H1 (cell line): ENCODE results near the gene ENPP6. TPM values are rescaled to one million over a fixed set of nuclear protein-coding genes. Genes with fewer than 3 reads are reported as not detected.

Source experiments
- CTCF ChIA-PET: fragments of 300-600 bp; sonication (Branson Sonifier 250); formaldehyde crosslinking; loops from one replicate; lab custom pipeline; 2021; ENCODE audit not compliant: partially characterized antibody; lab: Charles Lee
- POLR2A ChIA-PET: fragments of 300-600 bp; sonication (Branson Sonifier 250); formaldehyde crosslinking; loops from one replicate; lab custom pipeline; 2021; ENCODE audit warnings: inconsistent platforms; ENCODE audit not compliant: partially characterized antibody; lab: Charles Lee
- DNase-seq, 2 experiments: peaks; one replicate each; pipeline versions ENCODE4 v3.0.0 to v3.0.0-alpha.2; 2010 to 2022; ENCODE audit warnings: low spot score in 2 of 2, low read depth in 1 of 2, mixed read lengths in 1 of 2
- FAIRE-seq: peaks from 2 replicates; lab custom pipeline; 2011; peaks lifted over from hg19 to GRCh38; lab: Jason Lieb, UNC
- H2AFZ ChIP-seq: 2 replicates; pipeline ENCODE4 v1.8.1; 2012; ENCODE audit warnings: low read length, inconsistent platforms
- H2AK5ac ChIP-seq: 2 replicates; pipeline ENCODE4 v1.6.1; 2013; ENCODE audit warnings: low read depth, low read length
- H2BK120ac ChIP-seq: replicated peaks from 2 replicates; pipeline ENCODE3; 2013; ENCODE audit warnings: low read depth, low read length, inconsistent platforms
- H2BK12ac ChIP-seq: 2 replicates; pipeline ENCODE4 v1.6.1; 2013; ENCODE audit warnings: low read depth, low read length
- H2BK15ac ChIP-seq: 2 replicates; pipeline ENCODE4 v1.6.1; 2013; ENCODE audit warnings: low read length
- H2BK20ac ChIP-seq: 2 replicates; pipeline ENCODE4 v1.6.1; 2013; ENCODE audit warnings: low read length
- H2BK5ac ChIP-seq: 2 replicates; pipeline ENCODE4 v1.6.1; 2013; ENCODE audit warnings: low read depth, low read length
- H3K14ac ChIP-seq: 2 replicates; pipeline ENCODE4 v1.6.1; 2013; ENCODE audit warnings: inconsistent platforms; ENCODE audit not compliant: insufficient read length
- H3K18ac ChIP-seq: 2 replicates; pipeline ENCODE4 v1.6.1; 2013; ENCODE audit warnings: low read length; ENCODE audit errors: extremely low read depth
- H3K23ac ChIP-seq: 2 replicates; pipeline ENCODE4 v1.6.1; 2013; ENCODE audit warnings: inconsistent platforms; ENCODE audit not compliant: insufficient read length
- H3K23me2 ChIP-seq: 2 replicates; pipeline ENCODE4 v1.6.1; 2013; ENCODE audit warnings: low read depth, low read length
- H3K27ac ChIP-seq: 2 replicates; pipeline ENCODE4 v1.6.1; 2011; ENCODE audit warnings: low read depth, low read length, inconsistent platforms
- H3K27me3 ChIP-seq, 4 experiments: replicated peaks in 1 of 4; 1 replicate in 1 of 4; 2 replicates in 3 of 4; pipeline versions ENCODE4 v1.6.1 to v1.8.1; 2011 to 2013; ENCODE audit warnings: low read length in 3 of 4, mild to moderate bottlenecking in 3 of 4, inconsistent platforms in 2 of 4, mixed read lengths in 2 of 4, moderate library complexity in 1 of 4; ENCODE audit not compliant: control insufficient read depth in 3 of 4, insufficient read depth in 3 of 4; ENCODE audit errors: extremely low read depth in 1 of 4
- H3K36me3 ChIP-seq, 4 experiments: 2 replicates each; pipeline versions ENCODE4 v1.6.1 to v1.8.1; 2011 to 2013; ENCODE audit warnings: mild to moderate bottlenecking in 4 of 4, low read length in 3 of 4, moderate library complexity in 2 of 4, control low read depth in 1 of 4, inconsistent platforms in 1 of 4; ENCODE audit not compliant: insufficient read depth in 4 of 4, control insufficient read depth in 2 of 4
- H3K4ac ChIP-seq: replicated peaks from 2 replicates; pipeline ENCODE3; 2013; ENCODE audit warnings: low read length, low read depth, mixed read lengths, inconsistent platforms; ENCODE audit not compliant: insufficient read length
- H3K4me1 ChIP-seq, 4 experiments: replicated peaks in 1 of 4; 1 replicate in 1 of 4; 2 replicates in 3 of 4; pipeline versions ENCODE4 v1.6.1 to v1.8.1; 2011 to 2013; ENCODE audit warnings: low read length in 3 of 4, inconsistent platforms in 2 of 4, mixed read lengths in 1 of 4; ENCODE audit not compliant: insufficient read depth in 4 of 4, control insufficient read depth in 3 of 4
- H3K4me2 ChIP-seq, 2 experiments: 2 replicates each; pipeline versions ENCODE4 v1.6.1 to v1.8.1; 2011 to 2013; ENCODE audit warnings: low read depth in 2 of 2, low read length in 2 of 2, control low read depth in 1 of 2, inconsistent platforms in 1 of 2, mild to moderate bottlenecking in 1 of 2; ENCODE audit not compliant: insufficient read depth in 1 of 2
- H3K4me3 ChIP-seq, 4 experiments: fragments of 200-600, 300-600 bp in 1 of 4; sonication (generic), shearing (Covaris generic), sonication (Bioruptor Twin) in 1 of 4; 2 replicates each; pipeline versions ENCODE4 v1.5.1 to v1.8.1; 2011 to 2016; ENCODE audit warnings: low read length in 4 of 4, low read depth in 3 of 4, control low read depth in 2 of 4, inconsistent platforms in 2 of 4, mild to moderate bottlenecking in 2 of 4, mixed read lengths in 1 of 4, moderate library complexity in 1 of 4; ENCODE audit not compliant: insufficient read depth in 2 of 4; ENCODE audit errors: extremely low read depth in 1 of 4
- H3K56ac ChIP-seq: replicated peaks from 2 replicates; pipeline ENCODE3; 2013; ENCODE audit warnings: low read depth, mild to moderate bottlenecking, mixed read lengths, low read length, inconsistent platforms; ENCODE audit not compliant: insufficient read length
- H3K79me1 ChIP-seq: 2 replicates; pipeline ENCODE4 v1.6.1; 2013; ENCODE audit warnings: low read depth, low read length, control low read depth
- H3K79me2 ChIP-seq, 2 experiments: 2 replicates each; pipeline versions ENCODE4 v1.6.1 to v1.8.1; 2012 to 2013; ENCODE audit warnings: low read length in 2 of 2, mild to moderate bottlenecking in 2 of 2, inconsistent platforms in 1 of 2; ENCODE audit not compliant: insufficient read depth in 2 of 2, control insufficient read depth in 1 of 2
- H3K9ac ChIP-seq, 4 experiments: replicated peaks in 1 of 4; 1 replicate in 1 of 4; 2 replicates in 3 of 4; pipeline versions ENCODE4 v1.6.1 to v1.8.1; 2011 to 2013; ENCODE audit warnings: low read depth in 3 of 4, low read length in 3 of 4, control low read depth in 2 of 4, mild to moderate bottlenecking in 2 of 4, moderate library complexity in 2 of 4, inconsistent platforms in 1 of 4; ENCODE audit errors: extremely low read depth in 1 of 4
- H3K9me3 ChIP-seq, 2 experiments: 2 replicates each; pipeline versions ENCODE4 v1.6.1 to v1.8.1; 2012 to 2013; ENCODE audit warnings: mild to moderate bottlenecking in 2 of 2, moderate library complexity in 2 of 2, control low read depth in 1 of 2, inconsistent platforms in 1 of 2, low read depth in 1 of 2, low read length in 1 of 2, mixed read lengths in 1 of 2; ENCODE audit not compliant: insufficient read depth in 2 of 2
- H4K20me1 ChIP-seq, 2 experiments: replicated peaks in 1 of 2; 2 replicates each; pipeline versions ENCODE3 to v1.8.1; 2011 to 2013; ENCODE audit warnings: inconsistent platforms in 2 of 2, low read length in 2 of 2, mild to moderate bottlenecking in 1 of 2; ENCODE audit not compliant: insufficient read depth in 2 of 2, control insufficient read depth in 1 of 2
- H4K5ac ChIP-seq: 2 replicates; pipeline ENCODE4 v1.6.1; 2013; ENCODE audit warnings: low read length, low read depth, mixed read lengths, inconsistent platforms; ENCODE audit not compliant: insufficient read length
- H4K8ac ChIP-seq: 2 replicates; pipeline ENCODE4 v1.8.0; 2013; ENCODE audit warnings: mild to moderate bottlenecking, moderate library complexity, low read length, inconsistent platforms; ENCODE audit not compliant: insufficient read depth; ENCODE audit errors: extremely low read depth
- H4K91ac ChIP-seq: replicated peaks from 2 replicates; pipeline ENCODE3; 2013; ENCODE audit warnings: low read length, mixed read lengths, inconsistent platforms; ENCODE audit not compliant: insufficient read length
- BCL11A ChIP-seq, 2 experiments: IDR thresholded peaks; one replicate each; pipeline ENCODE4 v1.6.1; 2011; ENCODE audit warnings: low read depth in 2 of 2, low read length in 2 of 2, mild to moderate bottlenecking in 2 of 2
- BRCA1 ChIP-seq: IDR thresholded peaks from 2 replicates; pipeline ENCODE4 v1.6.1; 2012; ENCODE audit warnings: low read depth, low read length, improper control_type of control experiment
- EGR1 ChIP-seq: IDR thresholded peaks from 2 replicates; pipeline ENCODE4 v1.6.1; 2011; ENCODE audit warnings: low read depth, low read length, borderline replicate concordance
- EZH2 ChIP-seq: fragments of 200-600 bp; sonication (generic); IDR thresholded peaks from 2 replicates; pipeline ENCODE4 v1.7.1; 2012; ENCODE audit warnings: low read depth, mild to moderate bottlenecking, moderate library complexity, low read length, inconsistent platforms; ENCODE audit not compliant: severe bottlenecking
- JUN ChIP-seq: IDR thresholded peaks from 2 replicates; pipeline ENCODE4 v1.6.1; 2011; ENCODE audit warnings: low read depth, mild to moderate bottlenecking, improper control_type of control experiment, low read length
- KDM4A ChIP-seq: IDR thresholded peaks from one replicate; pipeline ENCODE4 v1.7.1; 2012; ENCODE audit warnings: low read depth, mild to moderate bottlenecking, moderate library complexity, low read length, inconsistent platforms; ENCODE audit not compliant: severe bottlenecking
- NRF1 ChIP-seq: IDR thresholded peaks from 2 replicates; pipeline ENCODE4 v1.6.1; 2011; ENCODE audit warnings: mild to moderate bottlenecking, low read depth, low read length, improper control_type of control experiment
- POLR2AphosphoS5 ChIP-seq: IDR thresholded peaks from 2 replicates; pipeline ENCODE4 v1.6.1; 2011; ENCODE audit warnings: low read depth, low read length
- POU5F1 ChIP-seq: IDR thresholded peaks from 2 replicates; pipeline ENCODE4 v1.6.1; 2011; ENCODE audit warnings: low read depth, mild to moderate bottlenecking, low read length, moderate library complexity
- SIN3A ChIP-seq, 2 experiments: IDR thresholded peaks in 1 of 2; conservative IDR thresholded peaks in 1 of 2; 2 replicates each; pipeline ENCODE4 v1.6.1; 2011 to 2012; ENCODE audit warnings: low read length in 2 of 2, improper control_type of control experiment in 1 of 2, low read depth in 1 of 2, mild to moderate bottlenecking in 1 of 2
- WGBS, 2 experiments: shearing (Covaris generic) in 1 of 2; methylation state at CpG; one replicate each; pipeline versions ENCODE4 v1.1.6 to v1.1.7; 2013 to 2015; ENCODE audit warnings: low lambda C conversion rate in 2 of 2, mixed read lengths in 2 of 2, inconsistent platforms in 1 of 2, low coverage in 1 of 2, missing lambda C conversion rate in 1 of 2; ENCODE audit not compliant: insufficient replicate concordance in 2 of 2, insufficient coverage in 1 of 2, insufficient read length in 1 of 2; ENCODE audit errors: extremely low coverage in 1 of 2, missing lambda C conversion rate in 1 of 2; 5-methylcytosine and 5-hydroxymethylcytosine counted together
- polyA plus RNA-seq, 7 experiments: library from polyadenylated mRNA; depleted of rRNA in 3 of 7; stranded (reverse) in 5 of 7; unstranded in 2 of 7; fragments of >200 nt in 5 of 7; fragments of 200-250 nt in 2 of 7; gene quantifications; 1 replicate in 5 of 7; 2 replicates in 1 of 7; 4 replicates in 1 of 7; pipeline versions ENCODE4 v1.2.1 to v1.2.3, GENCODE V29; 2011 to 2013; ENCODE audit warnings: missing spikeins in 2 of 7, mixed read lengths in 2 of 7
- total RNA-seq: library from RNA; stranded (reverse); fragmentation: NEBNext Ultra II Directional; extraction: Animal tissue kit (Norgen Biotek cat#: 25700); gene quantifications from 2 replicates; pipeline ENCODE4 v1.2.1, GENCODE V29; 2021
- TF ChIP-seq, protein P1 (sequence below): IDR thresholded peaks from 2 replicates; pipeline ENCODE4 v1.6.1; 2012; ENCODE audit warnings: inconsistent platforms
- TF ChIP-seq, protein P2 (sequence below), 3 experiments: IDR thresholded peaks; 1 replicate in 2 of 3; 2 replicates in 1 of 3; pipeline versions ENCODE4 v1.5.1 to v1.6.1; 2011; ENCODE audit warnings: low read length in 3 of 3, mild to moderate bottlenecking in 3 of 3, inconsistent platforms in 2 of 3, low read depth in 1 of 3, moderate library complexity in 1 of 3; ENCODE audit not compliant: insufficient read depth in 1 of 3; ENCODE audit errors: control extremely low read depth in 1 of 3

ENPP6 gene
- total and polyA plus RNA-seq, 2 of the 8 experiments (the other 6 are each of a cell fraction or from before 2014, with no cell fraction given) = 0.11 to 0.20 TPM

DNA sequence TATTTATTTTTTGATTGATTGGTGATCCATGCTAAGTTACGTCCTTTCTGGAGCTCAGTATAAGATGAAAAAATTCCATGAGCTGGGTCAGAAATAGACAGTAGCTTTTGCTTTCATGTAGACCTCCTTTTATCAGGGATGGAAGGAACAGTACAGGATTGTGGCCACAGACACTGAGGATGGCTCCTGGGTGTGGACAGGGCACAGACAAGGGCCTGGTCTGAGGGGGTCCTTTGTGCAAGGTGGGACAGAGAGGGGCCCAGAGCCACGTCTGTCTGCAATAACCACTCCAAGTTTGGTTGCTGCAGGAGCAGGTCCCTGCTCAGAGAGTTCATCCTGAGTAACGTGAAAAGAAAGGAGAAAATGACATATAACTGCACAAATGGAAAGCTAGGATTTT, 127.1 kb downstream of the ENPP6 start:
- no peaks in the 10 kb centered on the region for H3K9me3 ChIP-seq
- CTCF ChIA-PET = interaction anchor here (0.6 to 4.4 kb wide), 4 partner anchors 12 to 381 kb away, joined by 3 to 35 read pairs (median 5); no protein-coding TSS in a partner anchor
- TF ChIP-seq POU5F1 = no peak
- TF ChIP-seq NRF1 = no peak
- no peak for TF ChIP-seq EZH2
- no peak for TF ChIP-seq SIN3A (conservative IDR thresholded peaks at IDR 0.05 in 1 of 2, IDR thresholded peaks at IDR 0.05 in 1 of 2; ENCODE audit: low read depth in 1 of 2, low read length in 2 of 2)
- TF ChIP-seq BCL11A (IDR thresholded peaks at IDR 0.05; ENCODE audit: low read depth in 2 of 2, low read length in 2 of 2) = no peak
- TF ChIP-seq POLR2AphosphoS5 = no peak
- TF ChIP-seq EGR1 = no peak
- TF ChIP-seq KDM4A = no peak
- TF ChIP-seq JUN = no peak
- TF ChIP-seq, protein P1, sequence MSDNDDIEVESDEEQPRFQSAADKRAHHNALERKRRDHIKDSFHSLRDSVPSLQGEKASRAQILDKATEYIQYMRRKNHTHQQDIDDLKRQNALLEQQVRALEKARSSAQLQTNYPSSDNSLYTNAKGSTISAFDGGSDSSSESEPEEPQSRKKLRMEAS = no peak
- TF ChIP-seq, protein P2, sequence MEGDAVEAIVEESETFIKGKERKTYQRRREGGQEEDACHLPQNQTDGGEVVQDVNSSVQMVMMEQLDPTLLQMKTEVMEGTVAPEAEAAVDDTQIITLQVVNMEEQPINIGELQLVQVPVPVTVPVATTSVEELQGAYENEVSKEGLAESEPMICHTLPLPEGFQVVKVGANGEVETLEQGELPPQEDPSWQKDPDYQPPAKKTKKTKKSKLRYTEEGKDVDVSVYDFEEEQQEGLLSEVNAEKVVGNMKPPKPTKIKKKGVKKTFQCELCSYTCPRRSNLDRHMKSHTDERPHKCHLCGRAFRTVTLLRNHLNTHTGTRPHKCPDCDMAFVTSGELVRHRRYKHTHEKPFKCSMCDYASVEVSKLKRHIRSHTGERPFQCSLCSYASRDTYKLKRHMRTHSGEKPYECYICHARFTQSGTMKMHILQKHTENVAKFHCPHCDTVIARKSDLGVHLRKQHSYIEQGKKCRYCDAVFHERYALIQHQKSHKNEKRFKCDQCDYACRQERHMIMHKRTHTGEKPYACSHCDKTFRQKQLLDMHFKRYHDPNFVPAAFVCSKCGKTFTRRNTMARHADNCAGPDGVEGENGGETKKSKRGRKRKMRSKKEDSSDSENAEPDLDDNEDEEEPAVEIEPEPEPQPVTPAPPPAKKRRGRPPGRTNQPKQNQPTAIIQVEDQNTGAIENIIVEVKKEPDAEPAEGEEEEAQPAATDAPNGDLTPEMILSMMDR (IDR thresholded peaks at IDR 0.05; ENCODE audit: control extremely low read depth in 1 of 3, insufficient read depth in 1 of 3, low read depth in 1 of 3, low read length in 3 of 3) = no peak
- no peak for TF ChIP-seq BRCA1

More for the DNA sequence above, 127.1 kb downstream of the ENPP6 start:
- H3K9ac ChIP-seq = no peak overlapping the region
- H4K20me1 ChIP-seq = no peaks in the 10 kb centered on the region
- H2BK15ac ChIP-seq = no peak overlapping the region
- no peaks in the 10 kb centered on the region for H3K79me1 ChIP-seq
- no peak overlapping the region for H2BK12ac ChIP-seq
- no peaks in the 10 kb centered on the region for H3K79me2 ChIP-seq
- DNase-seq = no peak
- no peaks in the 10 kb centered on the region for H3K27me3 ChIP-seq
- H4K8ac ChIP-seq = no peak overlapping the region
- no peak overlapping the region for H3K56ac ChIP-seq
- no peak overlapping the region for H2BK5ac ChIP-seq
- H3K4me3 ChIP-seq = no peak overlapping the region
- no peak overlapping the region for H4K91ac ChIP-seq
- H3K4ac ChIP-seq = no peak overlapping the region
- no peak overlapping the region for H2BK20ac ChIP-seq
- POLR2A ChIA-PET = no interaction called here
- no peak overlapping the region for H3K4me2 ChIP-seq
- H3K18ac ChIP-seq = no peak overlapping the region
- H3K23me2 ChIP-seq = no peaks in the 10 kb centered on the region
- H3K14ac ChIP-seq = no peak overlapping the region
- no peak overlapping the region for H2AK5ac ChIP-seq
- no peak overlapping the region for H2BK120ac ChIP-seq
- FAIRE-seq = no peak
- no peak overlapping the region for H4K5ac ChIP-seq
- no peaks in the 10 kb centered on the region for H3K4me1 ChIP-seq
- H2AFZ ChIP-seq = no peak overlapping the region
- H3K23ac ChIP-seq = no peak overlapping the region
- H3K27ac ChIP-seq = no peak overlapping the region
- WGBS, 2 experiments = 89% methylated on average over 3 of the region's 3 CpGs; no CpG with 5 or more reads in 1 of the 2 experiments
- H3K36me3 ChIP-seq = no peaks in the 10 kb centered on the region
